ENCODE data around the gene SREBF1. TPM values are rescaled to one million over a fixed set of nuclear protein-coding genes. Genes with fewer than 3 reads are reported as not detected.

The SREBF1 gene
- total and polyA plus RNA-seq, 2 of the 4 experiments (the other 2 are of a cell fraction): 3.4 to 20.4 TPM

GRCh38 chr17:17813725-17814095, 23.1 kb downstream of the SREBF1 start:
- no peak overlapping the region for H3K23ac ChIP-seq (ENCODE audit: low read depth, low read length)
- no peak overlapping the region for H3K56ac ChIP-seq (ENCODE audit: extremely low read depth, insufficient read depth, low read length)
- H3K9me3 ChIP-seq (ENCODE audit: control insufficient read depth, insufficient read depth, low read length): no peaks in the 10 kb centered on the region
- CTCF ChIA-PET: no interaction called here
- no peaks in the 10 kb centered on the region for H3K27me3 ChIP-seq (ENCODE audit: control insufficient read depth, insufficient read depth, low read length)
- in situ Hi-C loops (cut with MboI; ENCODE audit: low sequenced_read_pairs) (no loop called here), dilution Hi-C loops (cut with HindIII; ENCODE audit: low sequenced_read_pairs, unreplicated experiment) (no loop called here), intact Hi-C loops (cut with micrococcal nuclease) (no loop called here)
- no peak overlapping the region for H3K14ac ChIP-seq (replicated peaks; ENCODE audit: low read depth, low read length)
- H2AK5ac ChIP-seq (ENCODE audit: low read depth, low read length): no peak overlapping the region
- H2BK20ac ChIP-seq (ENCODE audit: low read depth, low read length): no peak overlapping the region
- no TSS peak for BruUV-seq (replicated peaks)
- H4K20me1 ChIP-seq (ENCODE audit: insufficient read depth, low read length): peaks cover 57% of the 10 kb centered on the region
- no peak overlapping the region for H4K91ac ChIP-seq (ENCODE audit: insufficient read depth, low read depth, low read length)
- H4K8ac ChIP-seq (ENCODE audit: low read depth in 2 of 2, low read length in 2 of 2): no peak overlapping the region
- no peak overlapping the region for H3K4me3 ChIP-seq (ENCODE audit: insufficient read depth, low read depth, low read length)
- no peak overlapping the region for H2BK15ac ChIP-seq (ENCODE audit: low read depth, low read length)
- TF ChIP-seq SMC3 (IDR thresholded peaks at IDR 0.05; ENCODE audit: low read depth, low read length): no peak
- no peak for TF ChIP-seq ELK1 (IDR thresholded peaks at IDR 0.05; ENCODE audit: borderline replicate concordance, low read depth, low read length)
- TF ChIP-seq POLR2A (IDR thresholded peaks at IDR 0.05; ENCODE audit: low read depth, low read length): no peak
- no peak for TF ChIP-seq MAFK (IDR thresholded peaks at IDR 0.05; ENCODE audit: low read depth, low read length)
- TF ChIP-seq CTCF (conservative IDR thresholded peaks at IDR 0.05; ENCODE audit: low read depth, low read length): no peak
- no peak for TF ChIP-seq MAZ (IDR thresholded peaks at IDR 0.05; ENCODE audit: borderline replicate concordance, low read depth, low read length)
- 91% methylated on average over 8 of the region's 16 CpGs; no CpG with 5 or more reads in 1 of the 2 experiments for WGBS, 2 experiments (ENCODE audit: extremely low coverage in 2 of 2, insufficient read length in 1 of 2)
- POLR2A ChIA-PET (ENCODE audit: unreplicated experiment): no interaction called here
- no peak overlapping the region for H4K5ac ChIP-seq (ENCODE audit: low read depth, low read length)
- no peak overlapping the region for H2BK120ac ChIP-seq (ENCODE audit: low read depth, low read length)
- peaks cover 13% of the 10 kb centered on the region for H3K4me1 ChIP-seq (ENCODE audit: control insufficient read depth, insufficient read depth, low read length)
- H3K9ac ChIP-seq (ENCODE audit: low read depth, low read length): no peak overlapping the region
- H2BK5ac ChIP-seq (ENCODE audit: low read depth, low read length, poor library complexity, severe bottlenecking): no peak overlapping the region
- ATAC-seq (ENCODE audit: low read depth) (no peak), DNase-seq (no peak)
- H3K9me1 ChIP-seq (ENCODE audit: insufficient read depth, low read length): peaks cover 3% of the 10 kb centered on the region; the same call in 1 of the 2 replicates
- H3K18ac ChIP-seq (ENCODE audit: low read depth, low read length): no peak overlapping the region
- H3K79me1 ChIP-seq (ENCODE audit: low read depth in 1 of 2, low read length in 2 of 2): peaks cover 3 to 33% of the 10 kb centered on the region in 2 experiments; a peak in 2 of 4 replicates
- H2AK9ac ChIP-seq (replicated peaks; ENCODE audit: low read depth, low read length, poor library complexity): no peak overlapping the region
- H3K4ac ChIP-seq (ENCODE audit: low read depth, low read length): no peak overlapping the region
- H3K27ac ChIP-seq (ENCODE audit: insufficient read depth, low read length): no peak overlapping the region
- H3K36me3 ChIP-seq (ENCODE audit: control insufficient read depth, insufficient read depth, low read length): peaks cover 67% of the 10 kb centered on the region
- no peak overlapping the region for H2AFZ ChIP-seq (replicated peaks; ENCODE audit: low read length, poor library complexity)
- no peak overlapping the region for H3K4me2 ChIP-seq (ENCODE audit: low read depth, low read length)

All from IMR-90 (cell line).